ENCODE results near the gene ATP2B2.

ATP2B2 gene

DNA sequence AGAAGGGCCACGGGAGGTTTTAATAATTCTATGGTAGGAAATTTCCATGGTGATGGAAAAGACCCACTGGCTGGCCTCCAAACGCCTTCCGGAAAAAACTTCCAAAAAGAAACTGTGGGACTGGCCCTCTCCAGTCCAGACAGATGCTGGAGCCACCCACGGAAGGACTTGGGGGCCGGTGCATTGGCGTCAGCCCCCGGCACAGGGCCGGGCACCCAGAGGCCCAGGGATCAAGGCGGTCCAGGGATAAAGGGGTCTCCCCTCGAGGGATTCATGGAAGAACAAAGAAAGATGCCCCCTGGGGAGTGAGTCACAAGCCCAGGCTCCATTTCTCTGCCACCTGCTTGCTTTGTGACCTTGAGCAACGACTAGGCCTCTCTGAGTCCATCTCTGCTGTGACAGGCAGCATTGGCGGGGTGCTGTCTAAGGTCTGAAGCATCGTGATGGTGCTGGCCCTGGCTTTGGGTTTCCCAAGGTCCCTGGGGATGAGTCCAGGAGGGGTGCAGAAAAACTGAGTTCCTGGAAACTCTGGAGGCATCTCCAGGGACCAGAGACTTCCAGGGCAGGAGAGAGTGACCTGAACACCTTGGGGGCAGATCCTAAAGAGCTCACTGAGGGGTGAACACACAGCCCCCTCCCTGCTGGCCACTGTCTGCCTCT is 21.6 kb downstream of the ATP2B2 start:
- TF ChIP-seq CTCF (conservative IDR thresholded peaks at IDR 0.05; ENCODE audit: control insufficient read depth, insufficient read depth, low read depth, low read length): no peak
- DNase-seq (ENCODE audit: low read depth): no peak

GRCh38 chr3:10483364-10483675 is 22.1 kb downstream of the ATP2B2 start:
- no peak for TF ChIP-seq CTCF (conservative IDR thresholded peaks at IDR 0.05; ENCODE audit: control insufficient read depth, insufficient read depth, low read depth, low read length)
- H3K4me3 ChIP-seq (ENCODE audit: control insufficient read depth, low read depth, low read length): no peak overlapping the region
- no peak for DNase-seq (ENCODE audit: low read depth)

More for the DNA sequence above, 21.6 kb downstream of the ATP2B2 start:
- no peak overlapping the region for H3K4me3 ChIP-seq (ENCODE audit: control insufficient read depth, low read depth, low read length)

- H3K4me3 ChIP-seq (ENCODE audit: control insufficient read depth, low read depth, low read length): no peak overlapping the region
- no peak for TF ChIP-seq CTCF (conservative IDR thresholded peaks at IDR 0.05; ENCODE audit: control insufficient read depth, insufficient read depth, low read depth, low read length)
- DNase-seq (ENCODE audit: low read depth): no peak
Observed at GRCh38 chr3:10482631-10483363, 22.6 kb downstream of the ATP2B2 start.

DNA sequence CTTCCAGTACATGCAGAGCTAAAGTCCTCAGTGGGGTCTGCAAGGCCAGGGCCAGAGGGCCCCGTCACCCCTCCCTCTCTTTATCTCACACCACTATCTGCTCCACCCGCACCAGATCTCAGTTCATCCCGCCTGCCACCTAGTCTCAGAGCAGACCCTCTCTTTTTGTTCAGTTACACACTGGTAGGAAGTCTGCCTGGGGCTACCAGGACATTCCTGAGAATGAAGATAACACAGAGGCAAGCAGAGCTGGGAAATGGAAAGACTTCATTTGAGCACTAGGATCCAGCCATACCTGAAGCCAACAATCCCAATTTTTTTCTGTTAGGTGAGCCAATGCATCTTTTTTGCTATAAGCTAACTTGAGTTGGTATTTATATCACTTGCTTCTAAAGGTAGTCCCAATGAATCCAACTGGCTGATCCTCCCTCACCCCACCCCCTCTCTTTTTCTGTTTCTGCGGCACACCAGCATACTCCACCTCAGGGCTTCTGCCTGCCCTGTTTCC is 24.5 kb downstream of the ATP2B2 start:
- no peak overlapping the region for H3K4me3 ChIP-seq (ENCODE audit: control insufficient read depth, low read depth, low read length)
- TF ChIP-seq CTCF (conservative IDR thresholded peaks at IDR 0.05; ENCODE audit: control insufficient read depth, insufficient read depth, low read depth, low read length): no peak
- no peak for DNase-seq (ENCODE audit: low read depth)

DNA sequence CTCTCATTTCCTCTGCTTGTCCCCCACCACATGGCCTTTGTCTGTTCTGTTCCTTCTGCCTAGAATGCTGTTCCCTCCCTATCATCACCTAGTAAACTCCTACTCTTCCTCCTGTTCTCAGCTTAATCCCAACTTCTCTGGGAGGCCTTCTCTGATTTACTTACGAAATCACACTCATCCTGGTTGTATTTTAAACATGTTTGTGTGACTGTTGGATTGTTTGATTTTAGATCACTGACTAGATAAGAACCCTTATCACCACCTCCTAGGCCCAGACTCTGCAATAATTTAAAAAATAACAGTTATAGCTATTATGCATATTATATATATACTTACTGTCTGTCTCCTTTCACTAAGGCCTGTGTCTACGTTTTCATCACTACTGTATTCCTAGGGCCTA is 26.1 kb downstream of the ATP2B2 start:
- no peak for TF ChIP-seq CTCF (conservative IDR thresholded peaks at IDR 0.05; ENCODE audit: control insufficient read depth, insufficient read depth, low read depth, low read length)
- no peak for DNase-seq (ENCODE audit: low read depth)
- no peak overlapping the region for H3K4me3 ChIP-seq (ENCODE audit: control insufficient read depth, low read depth, low read length)

GRCh38 chr3:10475983-10476382 is 29.4 kb downstream of the ATP2B2 start:
- DNase-seq (ENCODE audit: low read depth): no peak
- no peak for TF ChIP-seq CTCF (conservative IDR thresholded peaks at IDR 0.05; ENCODE audit: control insufficient read depth, insufficient read depth, low read depth, low read length)
- no peak overlapping the region for H3K4me3 ChIP-seq (ENCODE audit: control insufficient read depth, low read depth, low read length)
